Right renal pelvis (tissue), 4 donors: Measurements from ENCODE around the gene ADAP1. TPM values are rescaled to one million over a fixed set of nuclear protein-coding genes. Genes with fewer than 3 reads are reported as not detected.

ENCODE experiments used
- polyA plus RNA-seq, 4 donors: library from polyadenylated mRNA; unstranded; fragments of 120-200 nt; gene quantifications; one replicate each; pipeline ENCODE4 v1.2.1, GENCODE V29; 2013; ENCODE audit not compliant: insufficient read length in 4 of 4

The ADAP1 gene
- polyA plus RNA-seq, 4 donors: 14.6 to 18.2 (median 15.1) TPM

Other genes starting within 250 kb of the ADAP1 start
- 10 to 100 TPM; 29.6 to 37.9 (median 33.2) TPM for gene DNAAF5, start 228.0 kb downstream of the ADAP1 start, polyA plus RNA-seq
- 10 to 100 TPM; 34.7 to 47.2 (median 36.6) TPM for gene PRKAR1B, start 227.4 kb downstream of the ADAP1 start, polyA plus RNA-seq
- 100 to 1,000 TPM; 126 to 133 (median 131) TPM for gene SUN1, start 122.2 kb downstream of the ADAP1 start, polyA plus RNA-seq
- 10 to 100 TPM; 33.2 to 47.4 (median 39.0) TPM for gene GET4, start 78.1 kb downstream of the ADAP1 start, polyA plus RNA-seq
- 10 to 100 TPM; 11.8 to 13.3 (median 12.1) TPM for gene COX19, start 20.9 kb upstream of the ADAP1 start, polyA plus RNA-seq
- gene CYP2W1, start 28.5 kb upstream of the ADAP1 start, polyA plus RNA-seq: 1 to 10 TPM; 1.2 to 4.0 (median 2.5) TPM
- 1 to 10 TPM; 3.0 to 5.4 (median 3.4) TPM for gene GPR146, start 89.9 kb upstream of the ADAP1 start, polyA plus RNA-seq
- gene GPER1, start 133.4 kb upstream of the ADAP1 start, polyA plus RNA-seq: 1 to 10 TPM; 5.9 to 8.1 (median 6.4) TPM
- gene ZFAND2A, start 205.5 kb upstream of the ADAP1 start, polyA plus RNA-seq: 10 to 100 TPM; 18.4 to 27.2 (median 23.6) TPM